GM23338 (cell line): Measurements from ENCODE around the gene VAX1. TPM values are rescaled to one million over a fixed set of nuclear protein-coding genes. Genes with fewer than 3 reads are reported as not detected.

ENCODE experiments used
- ATAC-seq: fragments of 200-7000 bp; cut with Tn5 transposase; 3 replicates; pipeline ENCODE4 v1.9.1; 2020
- DNase-seq: peaks from one replicate; pipeline ENCODE4 v3.0.0-alpha.2; 2015; ENCODE audit warnings: low spot score
- H2AFZ ChIP-seq: fragments of 200-600 bp; sonication (generic); 2 replicates; pipeline ENCODE4 v1.8.0; 2016; ENCODE audit warnings: antibody characterized with exemption, mild to moderate bottlenecking, moderate library complexity
- H3F3A ChIP-seq: fragments of 200-600 bp; sonication (generic); replicated peaks from 2 replicates; pipeline ENCODE4 v1.8.0; 2017; ENCODE audit warnings: antibody characterized with exemption, mixed run types, low read depth
- H3K27ac ChIP-seq: fragments of 200-600 bp; sonication (generic); 2 replicates; pipeline ENCODE4 v1.6.1; 2016; ENCODE audit warnings: low read depth
- H3K27me3 ChIP-seq: fragments of 200-600 bp; sonication (generic); 2 replicates; pipeline ENCODE4 v1.8.0; 2016; ENCODE audit warnings: mild to moderate bottlenecking, mixed run types, moderate library complexity; ENCODE audit not compliant: insufficient read depth
- H3K36me3 ChIP-seq: fragments of 200-600 bp; sonication (generic); 2 replicates; pipeline ENCODE4 v1.8.0; 2016; ENCODE audit warnings: mild to moderate bottlenecking; ENCODE audit not compliant: insufficient read depth
- H3K4me1 ChIP-seq: fragments of 200-600 bp; sonication (generic); 2 replicates; pipeline ENCODE4 v1.8.0; 2016; ENCODE audit warnings: mild to moderate bottlenecking, moderate library complexity; ENCODE audit not compliant: insufficient read depth
- H3K4me2 ChIP-seq: fragments of 200-600 bp; sonication (generic); 2 replicates; pipeline ENCODE4 v1.7.1; 2017; ENCODE audit warnings: mixed run types
- H3K4me3 ChIP-seq: fragments of 200-600 bp; sonication (generic); 2 replicates; pipeline ENCODE4 v1.6.1; 2016; ENCODE audit warnings: mixed run types
- H3K79me2 ChIP-seq: fragments of 200-600 bp; sonication (generic); replicated peaks from 2 replicates; pipeline ENCODE4 v1.8.0; 2017; ENCODE audit warnings: mild to moderate bottlenecking; ENCODE audit not compliant: insufficient read depth
- H3K9me2 ChIP-seq: fragments of 200-600 bp; sonication (generic); 2 replicates; pipeline ENCODE4 v1.8.0; 2017; ENCODE audit not compliant: insufficient read depth
- H4K20me1 ChIP-seq: fragments of 200-600 bp; sonication (generic); replicated peaks from 2 replicates; pipeline ENCODE4 v1.8.0; 2017; ENCODE audit warnings: mild to moderate bottlenecking; ENCODE audit not compliant: insufficient read depth
- H3K27ac Mint-ChIP-seq: 2 replicates; pipeline ENCODE4 v1.8.0; 2020; ENCODE audit warnings: inconsistent platforms, mild to moderate bottlenecking, moderate library complexity, mixed read lengths
- H3K27me3 Mint-ChIP-seq: 3 replicates; pipeline ENCODE4 v1.8.0; 2022; ENCODE audit warnings: low read depth, mild to moderate bottlenecking, moderate library complexity, mixed read lengths, inconsistent platforms; ENCODE audit not compliant: insufficient read depth, poor library complexity
- H3K36me3 Mint-ChIP-seq: 3 replicates; pipeline ENCODE4 v1.8.0; 2021; ENCODE audit warnings: low read depth, mild to moderate bottlenecking, inconsistent platforms, moderate library complexity, mixed read lengths
- H3K4me1 Mint-ChIP-seq: 3 replicates; pipeline ENCODE4 v1.8.0; 2020; ENCODE audit warnings: mild to moderate bottlenecking, inconsistent platforms, mixed read lengths
- H3K4me3 Mint-ChIP-seq: 3 replicates; pipeline ENCODE4 v1.8.0; 2021; ENCODE audit warnings: moderate library complexity, mild to moderate bottlenecking, inconsistent platforms, mixed read lengths
- H3K9me3 Mint-ChIP-seq: 3 replicates; pipeline ENCODE4 v1.8.0; 2020; ENCODE audit warnings: moderate library complexity, mild to moderate bottlenecking, inconsistent platforms, mixed read lengths
- CREB1 ChIP-seq: fragments of 250-450 bp; sonication (Bioruptor Pico); IDR thresholded peaks from 2 replicates; pipeline ENCODE4 v1.5.0; 2020; ENCODE audit warnings: low read depth, mild to moderate bottlenecking, moderate library complexity
- CTCF ChIP-seq, 2 experiments: fragments of 200-600 bp in 1 of 2; sonication (generic) in 1 of 2; conservative IDR thresholded peaks; 2 replicates each; pipeline versions ENCODE4 v1.5.1 to v1.6.1; 2016 to 2017; ENCODE audit warnings: antibody characterized with exemption in 2 of 2, low read depth in 2 of 2, mild to moderate bottlenecking in 2 of 2, moderate library complexity in 1 of 2
- ETS1 ChIP-seq: IDR thresholded peaks from 2 replicates; pipeline ENCODE4 v1.6.1; 2016; ENCODE audit warnings: antibody characterized with exemption
- EZH2 ChIP-seq: fragments of 200-600 bp; sonication (generic); IDR thresholded peaks from one replicate; pipeline ENCODE4 v1.8.0; 2017; ENCODE audit warnings: antibody characterized with exemption, mild to moderate bottlenecking, low read depth; ENCODE audit not compliant: unreplicated experiment
- EZH2phosphoT487 ChIP-seq: fragments of 200-600 bp; sonication (generic); IDR thresholded peaks from one replicate; pipeline ENCODE4 v1.8.1; 2018; ENCODE audit warnings: antibody characterized with exemption; ENCODE audit not compliant: unreplicated experiment
- JUNB ChIP-seq: IDR thresholded peaks from one replicate; pipeline ENCODE4 v1.6.1; 2016; ENCODE audit warnings: antibody characterized with exemption; ENCODE audit not compliant: unreplicated experiment
- NANOG ChIP-seq: IDR thresholded peaks from 2 replicates; pipeline ENCODE4 v1.6.1; 2016; ENCODE audit warnings: antibody characterized with exemption, borderline replicate concordance
- POLR2AphosphoS5 ChIP-seq: IDR thresholded peaks from 2 replicates; pipeline ENCODE4 v1.6.1; 2016; ENCODE audit warnings: antibody characterized with exemption, low read depth
- REST ChIP-seq: IDR thresholded peaks from one replicate; pipeline ENCODE4 v1.6.1; 2018; ENCODE audit warnings: antibody characterized with exemption; ENCODE audit not compliant: unreplicated experiment
- STAT1 ChIP-seq: IDR thresholded peaks from one replicate; pipeline ENCODE4 v1.6.1; 2016; ENCODE audit warnings: antibody characterized with exemption; ENCODE audit not compliant: unreplicated experiment
- ZNF114 ChIP-seq: fragments of 250-450 bp; sonication (Bioruptor Pico); IDR thresholded peaks from 2 replicates; pipeline ENCODE4 v1.5.0; 2020; ENCODE audit warnings: mild to moderate bottlenecking, moderate library complexity
- ZNF331 ChIP-seq: fragments of 250-450 bp; sonication (Bioruptor Pico); IDR thresholded peaks from 2 replicates; pipeline ENCODE4 v1.5.0; 2020; ENCODE audit warnings: low read depth, mild to moderate bottlenecking, moderate library complexity
- ZNF462 ChIP-seq: fragments of 250-450 bp; sonication (Bioruptor Pico); IDR thresholded peaks from 2 replicates; pipeline ENCODE4 v1.5.0; 2020; ENCODE audit warnings: mild to moderate bottlenecking, moderate library complexity
- polyA plus RNA-seq: library from polyadenylated mRNA; unstranded; fragments of >200 nt; fragmentation: Nextera tagmentation; extraction: Ambion mirVana; gene quantifications from 2 replicates; pipeline ENCODE4 v1.2.1, GENCODE V29; 2016
- total RNA-seq: library from RNA; depleted of rRNA; stranded (reverse); fragments of >200 nt; shearing (Covaris generic); gene quantifications from 2 replicates; pipeline ENCODE4 v1.2.3, GENCODE V29; 2014

The VAX1 gene
- total and polyA plus RNA-seq, 2 experiments from 2014 or later: not detected

- no peak for TF ChIP-seq ZNF114 (CRISPR knock-in tag)
These were observed 22.5 kb upstream of the VAX1 start (continued) for GRCh38 chr10:117160567-117160966.

- Histone ChIP-seq H3K27me3 (peaks cover 96% of the 10 kb centered on the region), H3K36me3 (no peaks in the 10 kb centered on the region), H4K20me1 (no peaks in the 10 kb centered on the region; the same call in 1 of the 2 replicates), H3K4me1 (peaks cover 45% of the 10 kb centered on the region), H3K4me3 (no peak overlapping the region; the same call in 1 of the 2 replicates), H3K4me2 (peak overlapping the region; percentile 46), H3K27ac (no peak overlapping the region), H2AFZ (no peak overlapping the region), H3K9me2 (no peaks in the 10 kb centered on the region), H3F3A (no peaks in the 10 kb centered on the region), H3K79me2 (no peaks in the 10 kb centered on the region)
- H3K36me3 Mint-ChIP-seq: no peaks in the 10 kb centered on the region
- peak; percentile 19 for ATAC-seq
- H3K27ac Mint-ChIP-seq: peak overlapping the region; percentile 38; the same call in 1 of the 2 replicates
- TF ChIP-seq EZH2 (no peak), ZNF331 (CRISPR knock-in tag) (no peak), STAT1 (no peak), CREB1 (CRISPR knock-in tag) (peak; percentile 69), JUNB (no peak), REST (no peak), ZNF462 (CRISPR knock-in tag) (no peak), NANOG (peak; percentile 98), ZNF114 (CRISPR knock-in tag) (no peak), POLR2AphosphoS5 (no peak), EZH2phosphoT487 (no peak), CTCF (conservative IDR thresholded peaks at IDR 0.05; ENCODE audit: low read depth in 2 of 2) (no peak), ETS1 (no peak)
- peaks cover 96% of the 10 kb centered on the region for H3K27me3 Mint-ChIP-seq
- peaks cover 47% of the 10 kb centered on the region for H3K4me1 Mint-ChIP-seq
- H3K9me3 Mint-ChIP-seq: no peaks in the 10 kb centered on the region; the same call in 2 of the 3 replicates
- DNase-seq: peak; percentile 93
- H3K4me3 Mint-ChIP-seq: no peak overlapping the region; the same call in 1 of the 3 replicates
These were observed 21.3 kb upstream of the VAX1 start for GRCh38 chr10:117159390-117159789.
